GM10266 (cell line): ENCODE data around the gene ZNF423.

ENCODE experiments used
- DNase-seq: peaks from one replicate; pipeline ENCODE4 v3.0.0; 2012; ENCODE audit errors: extremely low spot score
- TF ChIP-seq, protein P1 (sequence below): IDR thresholded peaks from 2 replicates; pipeline ENCODE4 v1.5.1; 2012; ENCODE audit warnings: mild to moderate bottlenecking, low read depth; ENCODE audit not compliant: control insufficient read depth, insufficient read depth; ENCODE audit errors: missing control alignments

ZNF423 gene

DNA sequence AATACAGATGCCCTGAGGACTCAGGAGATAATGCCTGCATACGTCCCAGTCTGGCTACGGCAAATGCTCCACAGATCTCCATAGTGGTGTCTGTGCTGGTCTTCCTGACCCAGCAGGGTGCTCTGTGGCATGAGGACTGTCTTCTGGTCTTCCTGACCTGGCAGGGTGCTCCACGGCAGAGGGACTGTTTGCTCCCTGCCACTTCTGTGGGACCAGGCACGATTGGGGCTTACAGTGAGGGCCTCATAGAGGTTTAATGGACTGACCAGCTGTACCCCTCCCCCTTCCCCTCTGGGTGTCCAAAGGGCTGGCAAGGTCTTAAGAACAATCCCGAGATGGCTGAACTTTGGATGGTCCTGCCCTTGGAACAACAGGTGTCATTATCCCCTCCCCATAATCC, 359.3 kb downstream of the ZNF423 start:
- DNase-seq = no peak
- TF ChIP-seq, protein P1, sequence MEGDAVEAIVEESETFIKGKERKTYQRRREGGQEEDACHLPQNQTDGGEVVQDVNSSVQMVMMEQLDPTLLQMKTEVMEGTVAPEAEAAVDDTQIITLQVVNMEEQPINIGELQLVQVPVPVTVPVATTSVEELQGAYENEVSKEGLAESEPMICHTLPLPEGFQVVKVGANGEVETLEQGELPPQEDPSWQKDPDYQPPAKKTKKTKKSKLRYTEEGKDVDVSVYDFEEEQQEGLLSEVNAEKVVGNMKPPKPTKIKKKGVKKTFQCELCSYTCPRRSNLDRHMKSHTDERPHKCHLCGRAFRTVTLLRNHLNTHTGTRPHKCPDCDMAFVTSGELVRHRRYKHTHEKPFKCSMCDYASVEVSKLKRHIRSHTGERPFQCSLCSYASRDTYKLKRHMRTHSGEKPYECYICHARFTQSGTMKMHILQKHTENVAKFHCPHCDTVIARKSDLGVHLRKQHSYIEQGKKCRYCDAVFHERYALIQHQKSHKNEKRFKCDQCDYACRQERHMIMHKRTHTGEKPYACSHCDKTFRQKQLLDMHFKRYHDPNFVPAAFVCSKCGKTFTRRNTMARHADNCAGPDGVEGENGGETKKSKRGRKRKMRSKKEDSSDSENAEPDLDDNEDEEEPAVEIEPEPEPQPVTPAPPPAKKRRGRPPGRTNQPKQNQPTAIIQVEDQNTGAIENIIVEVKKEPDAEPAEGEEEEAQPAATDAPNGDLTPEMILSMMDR = no peak

DNA sequence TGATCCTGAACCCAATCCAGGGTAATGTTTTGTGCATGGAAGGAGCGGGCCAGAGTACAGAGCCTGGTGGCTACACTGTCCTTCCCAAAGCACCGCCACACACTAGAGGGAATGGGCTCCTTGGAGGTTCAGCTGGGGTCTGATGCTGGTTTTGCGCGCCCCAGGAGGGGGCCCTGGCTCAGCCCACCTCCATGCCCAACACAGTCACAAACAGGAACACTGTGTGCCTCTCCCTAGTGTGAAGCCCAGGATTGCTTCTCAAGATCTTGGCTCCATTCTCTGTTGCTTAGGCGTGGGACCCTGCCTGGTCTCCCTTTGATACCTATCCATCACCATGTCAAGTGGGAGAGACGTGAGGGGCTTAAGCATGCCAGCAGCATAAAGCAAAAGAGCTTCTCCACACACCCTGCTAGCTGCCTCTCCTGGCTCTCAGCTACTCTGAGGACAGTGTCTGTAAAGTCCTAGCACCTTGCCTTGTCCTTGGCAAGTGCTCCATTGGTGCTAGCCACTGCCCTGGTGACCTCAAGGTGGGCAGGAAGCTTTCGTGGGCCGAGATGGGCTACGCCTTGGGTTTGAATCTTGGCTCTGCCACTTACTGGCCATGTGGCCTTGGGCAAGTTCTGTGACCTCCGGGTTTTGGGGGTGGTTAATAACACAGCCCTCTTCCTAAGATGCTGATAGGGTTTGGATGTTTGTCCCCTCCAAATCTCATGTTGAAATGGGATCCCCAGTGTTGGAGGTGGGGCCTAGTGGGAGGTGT, 360.1 kb downstream of the ZNF423 start:
- TF ChIP-seq, protein P1 = no peak
- no peak for DNase-seq

DNA sequence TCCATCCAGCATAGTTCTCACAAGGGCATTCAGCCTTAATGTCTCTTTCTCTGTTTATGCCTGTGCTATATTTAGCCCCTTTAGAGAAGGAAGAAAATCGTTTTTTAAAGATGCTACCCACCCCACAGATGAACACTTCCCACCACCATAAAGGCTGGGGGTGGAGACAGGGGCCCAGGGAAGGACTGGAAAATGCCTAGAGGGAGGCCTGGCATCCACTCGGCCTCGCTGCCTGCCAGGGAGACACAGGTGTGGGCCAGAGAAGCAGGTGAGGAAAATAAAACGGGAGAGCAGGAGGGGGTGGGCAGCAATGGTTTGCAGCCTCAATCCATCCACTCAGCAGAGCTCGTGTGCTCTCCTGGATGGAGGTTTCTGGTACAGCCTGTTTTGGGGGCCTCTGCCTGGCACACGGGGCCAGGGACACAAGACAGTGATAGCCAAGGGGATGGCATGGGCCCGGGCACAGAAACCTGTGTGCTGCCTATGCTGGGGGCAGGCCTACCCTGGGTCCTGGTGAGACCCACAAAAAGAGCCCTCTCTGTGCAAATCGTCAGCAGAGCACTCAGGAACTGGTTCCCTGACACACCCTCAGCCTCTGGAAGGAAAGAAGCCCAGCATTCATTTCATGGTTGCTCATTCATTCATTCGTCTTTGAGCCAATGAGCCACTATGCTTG, 360.9 kb downstream of the ZNF423 start:
- TF ChIP-seq, protein P1 = no peak
- no peak for DNase-seq

DNA sequence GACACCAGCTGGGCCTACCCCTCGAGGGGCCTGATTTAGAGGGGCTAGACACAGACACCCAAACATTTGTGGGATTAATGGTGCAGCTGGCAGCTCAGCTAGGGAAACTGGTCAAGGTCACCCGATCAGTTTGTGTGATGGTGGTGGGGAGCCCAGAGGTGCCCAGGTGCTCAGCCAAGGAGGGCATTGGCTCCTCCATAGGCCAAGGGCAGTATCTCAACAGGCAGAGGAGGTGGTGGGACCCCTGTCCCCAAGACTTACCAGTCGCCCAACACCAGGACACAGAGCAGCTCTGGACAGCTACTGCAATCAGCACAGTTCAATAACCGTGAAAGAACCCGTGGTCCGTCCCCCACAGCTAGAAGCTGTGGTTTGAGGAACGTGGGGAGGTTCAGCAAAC, 361.4 kb downstream of the ZNF423 start:
- TF ChIP-seq, protein P1 = no peak
- no peak for DNase-seq

DNA sequence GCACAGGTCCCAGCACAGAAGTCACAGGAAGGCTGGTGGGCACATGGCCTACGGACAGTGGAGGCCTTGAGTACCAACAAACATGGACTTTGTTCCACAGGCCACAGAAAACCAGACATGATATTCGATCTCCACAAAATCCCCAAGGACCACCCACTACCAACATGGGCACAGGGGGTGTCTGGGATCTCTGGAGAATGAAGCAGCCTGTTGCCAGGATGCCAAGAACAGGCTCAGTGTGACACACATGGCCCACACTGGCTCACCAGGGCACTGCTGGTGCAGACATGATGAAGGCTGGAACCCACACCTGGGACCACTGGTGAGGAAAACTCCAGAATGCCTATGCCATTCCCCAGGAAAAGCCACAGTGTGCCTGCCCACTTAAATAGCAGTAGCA, 362.1 kb downstream of the ZNF423 start:
- TF ChIP-seq, protein P1 = no peak
- no peak for DNase-seq

DNA sequence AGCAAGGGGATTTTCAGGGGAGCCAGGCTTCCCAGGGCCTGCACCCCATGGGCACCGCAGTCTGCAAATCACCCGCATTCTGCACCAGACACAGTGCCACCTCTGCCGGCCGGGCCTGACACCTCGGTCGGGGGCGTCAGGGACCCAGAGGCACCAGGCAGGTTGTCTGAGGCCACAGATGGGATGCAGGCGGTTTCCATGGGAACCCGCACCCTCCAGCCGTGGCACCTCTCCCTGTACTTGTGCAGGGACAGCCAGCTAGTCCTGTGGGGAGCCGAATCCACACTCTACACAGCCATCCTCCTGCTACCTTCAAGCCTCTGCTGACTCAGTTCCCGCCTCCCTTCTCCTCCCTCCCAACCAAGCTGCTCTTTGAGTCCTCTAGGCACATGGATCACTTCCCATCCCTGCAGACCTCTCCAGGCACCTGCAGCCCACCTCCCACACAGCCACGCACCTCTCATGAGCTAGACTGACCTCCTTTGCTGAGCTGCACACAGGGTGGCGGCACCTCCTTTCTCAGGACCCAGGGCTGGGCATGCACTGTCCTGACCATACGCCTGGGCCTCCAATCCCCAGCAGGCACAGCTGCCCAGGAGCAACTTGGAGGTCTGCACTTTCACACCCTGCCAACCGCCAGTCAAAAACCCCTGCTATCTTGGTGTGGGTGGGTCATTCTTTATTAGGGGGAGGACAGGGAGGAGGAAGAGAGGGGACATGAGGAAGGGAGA, 362.9 kb downstream of the ZNF423 start:
- TF ChIP-seq, protein P1 = no peak
- no peak for DNase-seq
